Stimulated activated CD4-positive, alpha-beta T cell treated with anti-CD3 and anti-CD28 coated beads, Interleukin-2, amount 100 ng/mL, for 48 hours (primary cell): Measurements from ENCODE around the gene NCF4.

Source experiments
- DNase-seq, 2 donors: peaks; one replicate each; pipeline ENCODE4 v3.0.0-alpha.2; 2020

NCF4 gene

GRCh38 chr22:36865346-36865745, 4.5 kb downstream of the NCF4 start:
- DNase-seq: no peak

GRCh38 chr22:36867695-36868094, 6.9 kb downstream of the NCF4 start:
- DNase-seq: no peak

- DNase-seq: no peak
Measured at GRCh38 chr22:36868546-36869181, 7.9 kb downstream of the NCF4 start.

- no peak for DNase-seq
Measured at GRCh38 chr22:36870250-36870649, 9.4 kb downstream of the NCF4 start.

GRCh38 chr22:36871669-36872081, 10.9 kb downstream of the NCF4 start:
- no peak for DNase-seq

- no peak for DNase-seq
Measured at GRCh38 chr22:36872084-36872483, 11.3 kb downstream of the NCF4 start.

- no peak for DNase-seq
Measured at GRCh38 chr22:36872866-36873498, 12.2 kb downstream of the NCF4 start.

GRCh38 chr22:36873614-36874308, 13.0 kb downstream of the NCF4 start:
- DNase-seq: peak; percentile 17 to 28

GRCh38 chr22:36874309-36874696, 13.5 kb downstream of the NCF4 start:
- DNase-seq: no peak

- DNase-seq: no peak
Measured at GRCh38 chr22:36874736-36875135, 13.9 kb downstream of the NCF4 start.

- DNase-seq: no peak
Measured at GRCh38 chr22:36875741-36876140, 14.9 kb downstream of the NCF4 start.

GRCh38 chr22:36879775-36880174, 19.0 kb downstream of the NCF4 start:
- no peak for DNase-seq

- no peak for DNase-seq
Measured at GRCh38 chr22:36881504-36882245, 20.9 kb downstream of the NCF4 start.

- no peak for DNase-seq
Measured at GRCh38 chr22:36884349-36885158, 23.7 kb downstream of the NCF4 start.

- no peak for DNase-seq
Measured at GRCh38 chr22:36885474-36885873, 24.7 kb downstream of the NCF4 start.

- DNase-seq: no peak
Measured at GRCh38 chr22:36886016-36886415, 25.2 kb downstream of the NCF4 start.

GRCh38 chr22:36887162-36887561, 26.4 kb downstream of the NCF4 start:
- no peak for DNase-seq

GRCh38 chr22:36891646-36892045, 30.8 kb downstream of the NCF4 start:
- DNase-seq: no peak

GRCh38 chr22:36892292-36892691, 31.5 kb downstream of the NCF4 start:
- no peak for DNase-seq

- DNase-seq: no peak
Measured at GRCh38 chr22:36893262-36893661, 32.5 kb downstream of the NCF4 start.

- no peak for DNase-seq
Measured at GRCh38 chr22:36894266-36894665, 33.5 kb downstream of the NCF4 start.

GRCh38 chr22:36897611-36898010, 36.8 kb downstream of the NCF4 start:
- DNase-seq: no peak

- DNase-seq: no peak
Measured at GRCh38 chr22:36898690-36899089, 37.9 kb downstream of the NCF4 start.
